MCF 10A (cell line): ENCODE measurements around the gene TANGO6. TPM values are rescaled to one million over a fixed set of nuclear protein-coding genes. Genes with fewer than 3 reads are reported as not detected.

Experiments
- BruUV-seq: library from RNA; stranded (reverse); fragments of 400-500 nt; replicated peaks from 2 replicates; lab custom pipeline; 2021; lab: Mats Ljungman, UMichigan
- CTCF ChIA-PET: fragments of 300-600 bp; sonication (Branson Sonifier 250); formaldehyde crosslinking; extraction: SDS; loops from one replicate; lab custom pipeline; 2021; ENCODE audit warnings: antibody characterized with exemption, inconsistent platforms; lab: Yijun Ruan, JAX
- POLR2A ChIA-PET: fragments of 300-600, 350-650 bp; sonication (Branson Sonifier 250); formaldehyde crosslinking; extraction: SDS; loops from one replicate; lab custom pipeline; 2020; ENCODE audit warnings: antibody characterized with exemption, inconsistent platforms; lab: Yijun Ruan, JAX
- DNase-seq: peaks from one replicate; pipeline ENCODE4 v3.0.0-alpha.2; 2018; ENCODE audit not compliant: unreplicated experiment
- H3K27ac Mint-ChIP-seq: one replicate; pipeline ENCODE4 v1.8.0; 2022; ENCODE audit warnings: mild to moderate bottlenecking, low read depth, mixed read lengths; ENCODE audit not compliant: unreplicated experiment
- H3K27me3 Mint-ChIP-seq: one replicate; pipeline ENCODE4 v1.8.0; 2022; ENCODE audit warnings: mixed read lengths; ENCODE audit not compliant: insufficient read depth, unreplicated experiment
- H3K36me3 Mint-ChIP-seq: one replicate; pipeline ENCODE4 v1.8.0; 2022; ENCODE audit warnings: mild to moderate bottlenecking, moderate library complexity, mixed read lengths; ENCODE audit not compliant: insufficient read depth, unreplicated experiment
- H3K4me1 Mint-ChIP-seq: one replicate; pipeline ENCODE4 v1.8.0; 2022; ENCODE audit warnings: mixed read lengths; ENCODE audit not compliant: insufficient read depth, unreplicated experiment
- H3K4me3 Mint-ChIP-seq: one replicate; pipeline ENCODE4 v1.8.0; 2022; ENCODE audit warnings: mild to moderate bottlenecking, moderate library complexity, mixed read lengths; ENCODE audit not compliant: unreplicated experiment
- H3K9me3 Mint-ChIP-seq: one replicate; pipeline ENCODE4 v1.8.0; 2022; ENCODE audit warnings: mixed read lengths; ENCODE audit not compliant: unreplicated experiment
- CTCF ChIP-seq: fragments of 200-600 bp; IDR thresholded peaks from one replicate; pipeline ENCODE4 v1.8.0; 2022; ENCODE audit warnings: antibody characterized with exemption, mild to moderate bottlenecking; ENCODE audit not compliant: unreplicated experiment
- intact Hi-C: fragments of 100-400 bp; cut with micrococcal nuclease; formaldehyde crosslinking; loops from 2 replicates; pipeline ENCODE4 v1.14.1; 2022
- total RNA-seq: library from RNA; stranded (reverse); gene quantifications from 2 replicates; pipeline ENCODE4 v1.2.3, GENCODE V29; 2022

The TANGO6 gene
- total RNA-seq, 1 experiment from 2014 or later, result 21.8 TPM

GRCh38 chr16:69114346-69114975 lies 271.1 kb downstream of the TANGO6 start:
- CTCF ChIA-PET, result interaction anchor here (0.5 to 5.0 kb wide), 13 partner anchors 8 to 587 kb away, joined by 3 to 63 read pairs (median 4); partner anchors contain the start of genes HAS3 and TANGO6
- POLR2A ChIA-PET, result interaction anchor here (0.8 to 0.9 kb wide), 2 partner anchors 9 to 119 kb away, joined by 3 read pairs; partner anchors contain the start of gene HAS3
- peaks cover 27% of the 10 kb centered on the region for H3K36me3 Mint-ChIP-seq
- H3K9me3 Mint-ChIP-seq, result no peaks in the 10 kb centered on the region
- no peaks in the 10 kb centered on the region for H3K4me1 Mint-ChIP-seq
- no peak overlapping the region for H3K27ac Mint-ChIP-seq
- TF ChIP-seq CTCF, result no peak
- intact Hi-C loops, result no loop called here
- DNase-seq, result no peak
- H3K27me3 Mint-ChIP-seq, result no peaks in the 10 kb centered on the region
- no peak overlapping the region for H3K4me3 Mint-ChIP-seq
- BruUV-seq, result no TSS peak

- ChIA-PET CTCF (interaction anchor here (1.1 to 5.0 kb wide), 3 partner anchors 8 to 268 kb away, joined by 3 to 63 read pairs (median 4); partner anchors contain the start of gene HAS3), POLR2A (no interaction called here)
- Mint-ChIP-seq H3K4me3 (no peak overlapping the region), H3K36me3 (peaks cover 25% of the 10 kb centered on the region), H3K27ac (no peak overlapping the region), H3K4me1 (no peaks in the 10 kb centered on the region), H3K27me3 (no peaks in the 10 kb centered on the region), H3K9me3 (no peaks in the 10 kb centered on the region)
- no TSS peak for BruUV-seq
- intact Hi-C loops, result no loop called here
- no peak for TF ChIP-seq CTCF
- DNase-seq, result no peak
Measured at GRCh38 chr16:69114976-69115355, 271.6 kb downstream of the TANGO6 start.

- CTCF ChIA-PET, result interaction anchor here (0.6 to 5.0 kb wide), 6 partner anchors 7 to 286 kb away, joined by 3 to 63 read pairs (median 4); partner anchors contain the start of gene HAS3
- intact Hi-C loops, result no loop called here
- Mint-ChIP-seq H3K36me3 (peaks cover 29% of the 10 kb centered on the region), H3K9me3 (no peaks in the 10 kb centered on the region), H3K27me3 (no peaks in the 10 kb centered on the region), H3K27ac (no peak overlapping the region), H3K4me3 (no peak overlapping the region), H3K4me1 (no peaks in the 10 kb centered on the region)
- TF ChIP-seq CTCF, result no peak
- POLR2A ChIA-PET, result no interaction called here
- DNase-seq, result no peak
- BruUV-seq, result no TSS peak
Measured at GRCh38 chr16:69115361-69115760, 272.0 kb downstream of the TANGO6 start.

- Mint-ChIP-seq H3K9me3 (no peaks in the 10 kb centered on the region), H3K27me3 (no peaks in the 10 kb centered on the region), H3K36me3 (peaks cover 34% of the 10 kb centered on the region), H3K4me1 (no peaks in the 10 kb centered on the region), H3K27ac (no peak overlapping the region), H3K4me3 (no peak overlapping the region)
- BruUV-seq, result no TSS peak
- POLR2A ChIA-PET, result no interaction called here
- CTCF ChIA-PET, result interaction anchor here (0.6 to 1.0 kb wide), 4 partner anchors 8 to 286 kb away, joined by 3 to 6 read pairs (median 3); partner anchors contain the start of gene HAS3
- TF ChIP-seq CTCF, result no peak
- intact Hi-C loops, result no loop called here
- DNase-seq, result no peak
Measured at GRCh38 chr16:69115837-69116236, 272.5 kb downstream of the TANGO6 start.
